K562 (cell line): ENCODE measurements around the gene SDE2.

Experiments
- GATAD2B ChIP-seq: fragments of 450-650 bp; IDR thresholded peaks from 2 replicates; pipeline ENCODE4 v1.6.1; 2017; ENCODE audit warnings: mild to moderate bottlenecking, borderline replicate concordance
- RCOR1 ChIP-seq, 2 experiments: IDR thresholded peaks; 2 replicates each; pipeline ENCODE4 v1.6.1; 2012; ENCODE audit warnings: low read depth in 2 of 2, low read length in 2 of 2, borderline replicate concordance in 1 of 2, improper control_type of control experiment in 1 of 2
- ZBED1 ChIP-seq: IDR thresholded peaks from 2 replicates; pipeline ENCODE4 v1.6.1; 2014
- ZNF76 ChIP-seq: fragments of 250-450 bp; sonication (Bioruptor Pico); IDR thresholded peaks from 2 replicates; pipeline ENCODE4 v1.4.0; 2020; ENCODE audit warnings: mild to moderate bottlenecking, moderate library complexity, borderline replicate concordance

- TF ChIP-seq GATAD2B = no peak
- TF ChIP-seq ZNF76 (CRISPR knock-in tag) = no peak
- TF ChIP-seq RCOR1 (IDR thresholded peaks at IDR 0.05; ENCODE audit: borderline replicate concordance in 1 of 2, low read depth in 2 of 2, low read length in 2 of 2) = no peak
- TF ChIP-seq ZBED1 = no peak
These were observed 34.8 kb upstream of the SDE2 start for GRCh38 chr1:226033991-226034390.
